HG03558 (cell line): ENCODE data around the gene UBAP2.

ENCODE experiments used
- ATAC-seq: cut with Tn5 transposase; IDR thresholded peaks from one replicate; pipeline ENCODE4 v1.9.1; 2021; ENCODE audit warnings: moderate number of reproducible peaks; ENCODE audit not compliant: unreplicated experiment; ENCODE audit errors: extremely low read depth

Gene UBAP2

DNA sequence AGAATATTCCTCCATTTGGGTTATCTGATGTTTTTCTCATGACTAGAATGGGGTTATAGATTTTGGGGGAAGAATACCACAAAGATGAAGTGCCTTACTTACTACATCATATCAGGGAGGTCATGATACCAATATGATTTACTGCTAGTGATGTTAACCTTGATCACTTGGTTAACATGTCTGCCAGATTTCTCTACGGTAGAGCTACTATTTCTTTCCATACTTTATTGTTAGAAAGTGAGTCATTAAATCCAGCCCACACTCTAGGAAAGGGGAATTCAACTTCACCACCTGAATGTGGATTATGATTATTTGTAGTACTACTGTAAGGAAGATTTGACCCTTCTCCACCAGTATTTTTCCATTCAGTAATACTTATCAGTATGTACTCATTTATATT lies 167.1 kb downstream of the UBAP2 start:
- ATAC-seq = no peak

DNA sequence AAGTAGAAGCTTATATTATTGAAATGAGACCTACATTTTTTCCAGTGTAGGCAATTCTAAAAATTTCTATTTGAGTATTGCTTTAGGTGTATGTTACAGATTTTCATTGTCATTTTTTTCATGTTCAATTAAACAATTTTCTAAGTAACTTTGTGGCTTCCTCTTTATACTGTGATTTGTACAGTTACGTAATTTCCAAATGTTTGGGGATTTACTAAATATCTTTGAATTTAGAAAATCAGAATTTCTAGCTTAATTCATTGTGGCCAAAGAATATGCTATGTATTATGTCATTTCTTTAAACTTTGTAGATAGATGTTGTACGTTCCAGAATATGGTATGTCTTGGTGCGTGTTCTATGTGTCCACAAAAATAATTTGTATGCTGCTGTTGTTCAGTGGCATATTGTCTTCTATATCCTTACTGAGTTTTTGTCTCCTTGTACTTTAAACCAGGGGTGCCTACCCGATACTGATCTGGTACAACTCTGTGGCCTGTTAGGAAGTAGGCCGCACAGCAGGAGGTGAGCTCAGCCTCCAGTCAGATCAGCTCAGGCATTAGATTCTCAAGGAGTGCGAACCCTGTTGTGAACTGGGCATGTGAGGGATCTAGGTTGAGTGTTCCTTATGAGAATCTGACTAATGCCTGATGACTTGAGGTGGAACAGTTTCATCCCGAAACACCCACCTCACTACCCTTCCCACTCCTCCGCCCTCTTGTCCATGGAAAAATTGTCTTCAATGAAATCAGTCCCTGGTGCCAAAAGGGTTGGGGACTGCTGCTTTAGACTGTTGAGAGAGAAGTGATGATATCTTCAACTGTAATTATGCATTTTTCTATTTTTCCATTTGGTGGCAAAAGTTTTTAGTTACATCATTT lies 168.2 kb downstream of the UBAP2 start:
- ATAC-seq = no peak

DNA sequence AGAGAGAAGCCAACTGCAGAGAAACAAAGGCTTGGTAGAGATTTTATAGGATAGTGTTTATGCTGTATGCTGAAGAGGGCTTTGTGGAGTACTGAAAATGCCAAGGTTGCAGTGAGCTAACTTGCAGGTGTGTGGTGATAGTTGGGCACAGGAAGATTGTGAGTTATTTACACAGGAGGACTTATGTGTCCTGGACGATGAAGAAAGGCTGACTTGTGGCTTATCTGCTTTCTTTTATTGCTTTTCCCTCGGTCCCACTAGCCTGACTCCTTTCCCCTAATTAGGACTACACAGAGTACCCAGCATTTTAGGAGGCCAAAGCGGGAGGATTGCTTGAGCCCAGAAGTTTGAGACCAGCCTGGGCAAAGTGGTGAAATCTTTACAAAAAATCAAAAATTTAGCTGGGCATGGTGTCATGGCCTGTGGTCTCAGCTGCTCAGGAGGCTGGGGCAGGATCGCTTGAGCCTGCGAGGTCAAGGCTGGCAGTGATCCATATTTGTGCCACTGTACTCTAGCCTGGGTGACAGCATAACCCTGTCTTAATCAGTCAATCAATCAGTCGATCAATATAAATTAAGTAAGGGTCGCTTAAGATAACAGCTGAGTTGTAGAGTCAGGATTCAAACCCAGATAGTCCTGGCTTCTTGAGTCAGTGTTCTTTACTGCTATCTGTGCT lies 169.9 kb downstream of the UBAP2 start:
- no peak for ATAC-seq

DNA sequence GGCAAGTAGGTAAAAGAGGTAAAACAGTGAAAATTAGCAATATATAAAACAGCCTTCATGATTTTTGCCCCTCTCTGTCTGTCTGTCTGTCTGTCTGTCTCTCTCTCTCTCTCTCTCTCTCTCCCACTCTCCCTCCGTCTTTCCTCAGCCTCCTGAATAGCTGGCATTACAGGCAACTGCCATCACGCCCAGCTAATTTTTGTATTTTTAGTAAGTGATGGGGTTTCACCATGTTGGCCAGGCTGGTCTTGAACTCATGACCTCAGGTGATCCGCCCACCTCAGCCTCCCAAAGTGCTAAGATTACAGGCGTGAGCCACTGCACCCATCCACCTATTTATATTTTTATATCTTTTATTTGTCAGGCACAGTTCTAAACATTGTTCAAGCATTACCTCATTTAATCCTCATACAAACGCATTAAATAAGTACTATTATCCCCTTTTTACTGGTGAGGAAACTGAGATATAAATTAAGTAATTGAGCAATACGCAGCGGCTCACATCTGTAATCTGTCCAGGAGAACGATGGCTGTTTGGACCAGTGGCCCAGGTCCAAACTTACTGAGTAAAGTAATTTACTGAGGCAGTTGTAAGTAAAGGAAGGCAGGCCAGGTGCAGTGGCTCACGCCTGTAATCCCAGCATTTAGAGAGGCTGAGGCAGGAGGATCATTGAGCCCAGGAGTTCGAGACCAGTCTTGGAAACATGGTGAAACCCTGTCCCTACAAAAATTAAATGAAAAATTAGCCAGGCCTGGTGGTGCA lies 170.8 kb downstream of the UBAP2 start:
- ATAC-seq = no peak
